HG03108 (cell line): ENCODE measurements around the gene FGD1.

ENCODE experiments used
- ATAC-seq: cut with Tn5 transposase; IDR thresholded peaks from one replicate; pipeline ENCODE4 v1.9.1; 2021; ENCODE audit warnings: moderate library complexity; ENCODE audit not compliant: unreplicated experiment

Gene FGD1

DNA sequence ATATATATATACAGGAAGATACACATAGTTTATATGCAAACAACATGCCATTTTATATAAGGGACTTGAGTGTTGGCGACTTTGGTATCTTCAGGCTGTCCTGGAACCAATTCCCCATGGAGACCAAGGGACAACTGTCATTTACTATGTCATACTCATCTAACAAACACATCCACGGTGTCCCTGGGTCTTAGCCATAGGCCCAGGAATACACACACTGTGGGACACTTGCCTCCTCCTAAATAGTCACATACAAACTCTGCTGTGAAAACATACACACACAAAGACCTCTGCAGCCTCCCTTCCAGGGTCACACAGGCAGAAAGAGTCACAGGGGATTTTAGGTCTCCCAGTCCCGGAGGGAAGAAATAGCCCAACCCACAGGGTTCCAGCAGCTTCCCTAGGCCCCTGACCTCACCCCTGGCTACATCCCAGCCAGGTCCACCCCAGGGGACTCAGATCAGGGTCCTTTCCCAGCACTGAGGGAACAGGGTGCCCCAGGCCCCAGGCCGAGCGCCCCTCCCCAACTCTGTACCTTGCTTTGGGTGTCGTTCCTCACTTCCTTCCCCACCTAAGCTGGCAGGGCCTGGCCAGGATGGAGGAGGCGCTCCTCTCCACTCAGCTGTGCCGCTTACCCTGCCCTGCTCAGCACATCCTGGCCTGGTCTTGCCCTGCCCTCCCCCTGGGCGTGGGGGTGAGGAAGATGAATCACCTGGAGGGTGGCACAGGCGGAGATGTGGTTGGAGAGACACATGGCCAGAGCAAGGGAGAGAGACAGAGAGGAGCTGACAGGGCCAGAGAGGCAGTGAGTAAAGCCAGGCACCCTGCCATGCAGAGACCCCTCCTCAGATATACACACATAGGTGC, 21.8 kb downstream of the FGD1 start:
- no peak for ATAC-seq

DNA sequence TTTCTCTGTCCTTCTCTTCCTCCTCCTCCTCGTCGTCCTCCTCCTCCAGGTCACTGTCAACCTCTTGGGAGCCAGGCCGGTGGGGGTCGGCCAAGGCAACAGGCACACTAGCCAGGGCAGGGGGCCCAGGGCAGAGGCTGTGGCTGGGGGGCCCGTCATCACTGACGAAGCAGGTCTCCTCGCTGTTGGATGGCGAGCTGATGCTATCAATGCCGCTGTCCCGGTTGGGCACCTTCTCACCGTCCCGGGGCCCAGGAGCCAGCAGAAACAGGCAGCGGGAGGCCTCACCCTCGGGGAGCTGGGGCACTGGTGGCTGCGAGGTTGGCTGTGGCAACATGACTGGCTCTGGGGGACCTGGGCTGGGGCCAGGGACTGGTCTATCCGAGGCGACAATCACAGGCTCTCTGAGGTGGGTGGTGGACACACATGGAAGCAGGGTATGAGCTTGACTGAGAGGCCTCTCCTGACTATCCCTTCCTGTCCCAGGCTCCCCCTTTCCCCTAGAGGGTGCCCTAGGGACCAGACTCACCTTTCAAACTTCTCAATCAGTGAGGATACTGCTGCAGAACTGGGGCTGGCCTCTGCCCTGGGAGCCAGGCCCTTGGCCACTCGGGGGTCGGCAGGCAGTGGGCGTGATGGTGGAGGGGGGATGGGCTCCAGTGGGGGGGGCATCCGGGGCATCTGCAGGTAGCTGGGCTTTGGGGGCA, 25.8 kb downstream of the FGD1 start:
- ATAC-seq: no peak

DNA sequence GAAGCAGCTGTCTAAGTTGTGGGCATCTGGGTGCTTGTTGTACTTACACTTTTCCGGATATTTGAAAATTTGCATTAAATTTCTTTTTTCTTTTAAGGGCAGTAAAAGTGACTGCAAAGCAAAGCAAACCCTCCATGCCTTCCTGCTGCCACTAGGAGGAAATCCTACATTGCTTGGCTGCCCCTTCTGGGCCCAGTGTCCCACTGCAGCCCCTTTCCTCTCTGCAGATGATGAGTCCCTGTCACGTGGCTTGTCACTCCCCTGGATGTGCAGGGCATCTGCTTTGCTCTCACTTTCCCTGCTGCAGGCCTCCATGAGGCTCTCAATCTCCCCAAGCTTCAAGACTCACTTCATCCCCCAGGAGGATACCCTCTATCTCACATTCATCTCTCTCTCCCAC, 43.1 kb downstream of the FGD1 start:
- ATAC-seq: no peak

DNA sequence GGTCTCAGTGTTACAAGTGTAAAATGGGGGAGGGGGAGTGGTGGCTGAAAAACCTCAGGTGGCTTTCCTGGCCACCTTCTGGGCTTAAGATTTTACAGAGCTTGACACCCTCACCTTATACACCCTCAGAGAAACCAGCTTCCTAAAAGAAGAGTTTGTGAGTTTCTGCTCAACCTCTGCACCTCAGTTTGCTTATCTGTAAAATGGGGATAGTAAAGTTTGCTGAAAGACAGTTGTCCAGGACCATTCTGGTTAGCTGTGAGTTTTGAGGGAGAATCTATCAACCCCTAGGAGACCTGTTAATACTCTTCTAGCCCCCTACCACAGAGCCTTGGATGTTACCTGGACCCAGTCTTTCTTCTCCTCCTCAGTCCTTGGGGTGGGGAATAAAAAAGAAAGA, 46.1 kb downstream of the FGD1 start:
- no peak for ATAC-seq

DNA sequence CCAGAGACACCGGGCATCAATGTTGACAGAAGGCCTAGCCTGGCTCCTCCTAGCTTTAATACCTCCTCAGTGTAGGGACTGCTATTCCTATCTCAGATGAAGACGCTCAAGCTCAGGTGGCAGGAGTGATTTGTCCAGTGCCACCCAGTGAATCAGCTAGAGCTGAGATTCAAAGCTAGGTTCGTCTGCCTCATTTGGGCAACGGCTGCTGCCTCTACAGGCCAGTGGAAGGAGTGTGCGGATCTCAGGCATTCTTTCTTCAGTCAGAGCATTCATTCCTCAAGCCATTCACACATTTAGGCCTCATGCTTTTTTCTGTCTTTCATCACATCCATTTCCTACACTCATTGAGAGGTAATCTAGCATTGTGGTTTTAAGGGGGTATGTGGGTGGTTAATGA, 48.6 kb downstream of the FGD1 start:
- ATAC-seq: no peak

DNA sequence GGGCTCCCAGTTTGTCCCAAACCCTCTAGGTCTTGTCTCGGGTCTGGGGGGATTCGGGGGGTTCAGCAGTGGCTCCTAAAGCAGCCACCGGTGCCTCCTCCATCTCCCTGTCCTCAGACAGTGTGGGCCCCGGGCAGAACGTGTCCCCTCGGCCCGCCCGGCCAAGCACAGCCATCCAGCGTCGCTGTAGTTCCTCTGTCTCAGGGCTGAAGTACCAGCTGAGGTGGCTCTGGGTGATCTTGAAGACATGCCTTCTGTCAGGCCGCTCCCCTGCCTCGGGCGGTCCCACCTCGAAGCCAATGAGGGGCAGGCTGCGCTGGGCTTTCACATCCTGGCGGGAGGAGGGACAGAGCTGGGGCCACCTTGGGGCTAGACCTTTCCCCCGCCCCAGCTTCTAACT, 50.0 kb downstream of the FGD1 start:
- ATAC-seq: no peak

DNA sequence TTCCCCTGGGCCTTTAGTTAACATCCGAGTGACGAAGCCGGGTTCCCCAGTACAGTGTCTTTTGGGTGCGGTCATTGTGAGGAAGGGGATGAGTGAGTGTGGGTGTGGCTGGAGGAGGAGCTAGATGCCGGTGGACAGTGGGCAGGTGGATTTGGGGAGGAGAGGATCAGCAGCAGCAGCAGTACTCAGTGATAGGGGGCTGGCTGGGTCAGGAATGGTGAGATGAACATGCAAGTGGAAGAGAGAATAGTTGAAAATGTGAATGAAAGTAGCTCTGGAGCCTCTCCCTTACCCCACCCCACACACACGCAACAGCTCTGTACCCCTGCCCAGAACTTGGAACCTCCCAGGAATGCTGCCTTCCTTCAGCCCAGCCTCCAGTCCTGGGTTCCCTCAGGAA, 51.3 kb downstream of the FGD1 start:
- ATAC-seq: no peak

DNA sequence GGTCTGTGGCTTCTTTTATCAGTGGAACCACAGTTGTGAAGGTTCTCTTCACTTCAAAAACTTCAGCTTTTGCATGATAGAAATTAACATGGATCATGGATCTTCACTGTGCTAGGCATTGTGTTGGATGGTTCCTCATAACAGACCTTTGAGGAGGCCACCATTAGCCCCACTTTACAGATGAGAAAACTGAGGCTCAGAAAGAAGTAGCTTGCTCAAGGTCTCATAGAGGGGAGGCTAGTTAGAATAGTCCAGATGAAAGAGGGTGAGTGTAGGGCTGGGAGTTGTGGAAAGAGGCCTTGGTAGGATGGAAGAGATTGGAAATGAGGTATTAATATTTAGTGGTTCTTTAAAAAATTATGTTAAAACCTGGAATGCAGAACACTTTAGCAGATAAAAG, 53.2 kb downstream of the FGD1 start:
- no peak for ATAC-seq

DNA sequence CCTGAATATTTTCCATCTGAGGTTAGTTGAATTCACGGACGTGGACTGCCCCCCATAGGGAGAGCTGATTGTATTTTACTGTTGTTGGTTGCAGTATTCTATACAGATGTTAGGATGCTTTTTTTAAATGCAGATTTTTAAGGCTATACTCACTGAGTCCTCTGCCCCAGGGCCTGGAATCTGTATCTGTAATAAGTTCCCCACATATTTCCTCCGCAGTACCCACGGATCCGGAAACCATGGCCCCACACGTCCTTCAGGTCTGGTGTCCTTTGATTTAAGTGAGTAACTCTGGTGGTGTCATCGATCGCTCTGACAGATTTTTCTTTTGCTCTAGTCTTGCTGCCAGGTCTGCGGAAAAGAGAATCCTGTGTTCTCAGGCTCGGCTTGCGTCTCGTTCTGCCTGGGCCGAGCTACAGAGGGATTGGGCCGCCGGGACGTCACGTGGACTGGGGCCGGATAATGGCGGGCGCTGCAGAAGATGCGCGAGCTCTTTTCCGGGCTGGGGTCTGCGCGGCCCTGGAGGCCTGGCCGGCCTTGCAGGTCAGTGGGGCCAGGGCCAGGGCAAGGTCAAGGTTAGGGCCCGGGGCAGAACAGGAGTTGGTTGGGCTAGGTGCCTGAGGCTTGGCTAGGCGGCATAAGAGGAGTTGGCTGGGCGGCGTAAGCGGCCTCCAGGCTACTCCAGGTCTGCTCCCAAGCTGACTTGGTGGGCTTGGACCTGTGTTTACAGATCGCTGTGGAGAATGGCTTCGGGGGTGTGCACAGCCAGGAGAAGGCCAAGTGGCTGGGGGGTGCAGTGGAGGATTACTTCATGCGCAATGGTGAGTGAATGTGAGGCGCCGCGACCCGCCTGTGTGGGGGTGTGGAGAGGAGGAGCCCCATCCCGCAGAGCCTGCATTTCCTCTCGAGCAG, 55.8 kb downstream of the FGD1 start, which contains the start of gene TSR2:
TSS of gene TSR2 (plus strand) at position 445 of the 912 bp plus-strand sequence. CDS start at position 463, 18 bp downstream.
- ATAC-seq: peak; percentile 95

DNA sequence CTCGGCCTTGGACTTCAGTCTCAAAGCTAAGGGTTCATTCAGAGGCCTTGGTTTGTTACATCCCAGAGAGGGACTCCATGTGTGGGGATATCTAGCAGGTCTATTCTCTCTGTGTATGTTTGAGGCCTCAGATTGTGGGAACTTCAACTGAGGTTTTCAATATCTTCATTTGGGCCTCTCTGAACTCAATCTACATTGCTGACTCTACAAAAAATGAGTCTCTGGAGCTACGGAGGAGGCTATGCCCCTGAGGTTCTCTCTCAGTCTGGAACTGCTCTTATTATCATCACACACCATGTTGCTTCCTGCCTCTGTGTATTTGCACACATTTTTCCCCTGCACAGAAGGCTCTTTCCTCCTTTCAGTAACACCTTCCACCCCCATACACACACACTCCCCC, 60.9 kb downstream of the FGD1 start:
- no peak for ATAC-seq

DNA sequence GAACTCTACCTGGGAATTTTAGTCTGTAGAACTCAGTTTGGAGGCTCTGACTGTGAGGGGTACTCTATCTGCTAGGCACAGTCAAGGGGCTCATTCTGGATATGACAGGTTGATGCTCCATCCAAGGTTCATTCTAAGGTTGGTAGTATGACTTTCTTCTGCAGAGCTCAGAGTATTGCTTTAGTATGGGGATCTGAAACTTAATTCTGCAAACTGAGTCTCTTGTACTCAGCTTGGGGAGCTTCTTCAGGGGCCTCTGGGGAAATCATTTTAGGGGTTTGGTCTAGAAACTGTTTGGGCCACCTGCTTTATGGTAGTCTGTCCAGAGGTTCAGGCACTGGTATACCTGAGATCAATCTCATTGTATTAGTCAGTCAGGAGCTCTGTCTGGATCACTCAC, 65.5 kb downstream of the FGD1 start:
- no peak for ATAC-seq

DNA sequence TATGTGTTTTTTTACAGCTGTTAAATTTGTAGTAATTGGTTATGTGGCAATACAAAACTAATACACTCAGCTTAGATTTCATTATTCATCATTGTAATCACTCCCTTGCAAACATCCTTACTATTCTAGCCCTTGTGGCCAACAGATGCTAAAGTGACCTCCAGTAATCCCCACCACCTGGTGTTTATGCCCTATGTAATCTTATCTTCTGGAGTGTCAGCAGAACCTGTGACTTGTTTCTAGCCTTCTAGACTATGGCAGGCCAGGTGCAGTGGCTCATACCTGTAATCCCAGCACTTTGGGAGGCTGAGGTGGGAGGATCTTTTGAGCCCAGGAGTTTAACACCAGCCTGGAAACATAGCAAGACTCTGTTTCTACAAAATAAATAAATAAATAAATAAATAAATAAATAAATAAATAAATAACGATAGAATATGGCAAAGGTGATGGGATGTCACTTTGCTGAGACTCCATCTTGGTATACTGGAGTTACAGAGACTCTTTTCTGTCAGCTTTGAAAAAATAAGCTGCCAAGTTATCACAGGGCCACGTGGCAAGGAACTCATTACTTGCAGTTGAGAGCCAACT, 68.1 kb downstream of the FGD1 start:
- no peak for ATAC-seq

DNA sequence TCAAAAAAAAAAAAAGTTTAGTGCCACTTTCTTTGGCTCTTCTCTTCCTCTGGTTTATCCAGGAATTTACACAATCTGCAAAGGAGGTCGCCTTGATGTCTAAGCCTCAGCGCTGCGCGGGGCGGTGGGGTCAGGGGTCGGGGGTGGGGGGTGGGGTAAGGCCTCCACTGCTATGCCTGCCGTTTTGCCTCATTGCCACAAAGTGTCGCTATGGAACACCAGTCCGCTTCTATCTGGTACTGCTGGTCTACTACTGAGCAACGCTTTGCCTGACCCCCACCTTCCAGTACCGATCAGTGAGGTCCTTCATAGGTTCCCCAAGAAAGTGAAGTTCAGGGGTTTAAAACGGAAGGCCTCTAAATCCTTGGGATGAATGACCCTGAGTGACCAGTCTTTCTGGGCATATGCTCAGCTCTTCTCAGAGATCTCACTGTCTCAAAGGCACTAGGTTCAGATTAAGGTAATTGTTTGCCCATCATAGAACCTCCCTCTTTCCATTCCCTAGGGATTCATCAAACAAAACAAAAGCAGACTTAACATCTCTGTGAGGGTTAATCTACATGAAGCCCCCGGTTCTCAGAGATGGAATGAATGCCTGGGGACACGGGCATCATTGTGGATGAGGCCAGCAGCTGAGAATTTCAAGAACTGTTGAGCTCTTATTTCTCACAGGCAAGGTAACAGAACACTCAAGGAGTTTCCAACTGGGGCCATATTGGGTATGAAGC, 72.7 kb downstream of the FGD1 start:
- ATAC-seq: no peak

DNA sequence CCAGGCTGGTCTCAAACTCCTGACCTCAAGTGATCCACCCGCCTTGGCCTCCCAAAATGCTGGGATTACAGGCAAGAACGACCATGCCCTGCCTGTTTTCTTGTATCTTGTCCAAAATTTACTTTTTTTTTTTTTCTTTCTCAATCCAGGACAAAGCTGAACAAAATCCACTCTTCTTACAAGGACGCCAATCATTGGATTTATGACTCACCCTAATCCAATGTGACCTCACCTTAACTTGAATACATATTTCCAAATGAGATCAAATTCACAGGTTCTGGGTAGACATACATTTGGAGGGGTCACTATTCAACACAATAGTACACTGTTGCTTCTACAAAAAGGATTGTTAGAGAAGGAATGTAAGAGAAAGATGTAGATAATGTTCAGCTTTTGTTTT, 73.9 kb downstream of the FGD1 start:
- ATAC-seq: no peak

DNA sequence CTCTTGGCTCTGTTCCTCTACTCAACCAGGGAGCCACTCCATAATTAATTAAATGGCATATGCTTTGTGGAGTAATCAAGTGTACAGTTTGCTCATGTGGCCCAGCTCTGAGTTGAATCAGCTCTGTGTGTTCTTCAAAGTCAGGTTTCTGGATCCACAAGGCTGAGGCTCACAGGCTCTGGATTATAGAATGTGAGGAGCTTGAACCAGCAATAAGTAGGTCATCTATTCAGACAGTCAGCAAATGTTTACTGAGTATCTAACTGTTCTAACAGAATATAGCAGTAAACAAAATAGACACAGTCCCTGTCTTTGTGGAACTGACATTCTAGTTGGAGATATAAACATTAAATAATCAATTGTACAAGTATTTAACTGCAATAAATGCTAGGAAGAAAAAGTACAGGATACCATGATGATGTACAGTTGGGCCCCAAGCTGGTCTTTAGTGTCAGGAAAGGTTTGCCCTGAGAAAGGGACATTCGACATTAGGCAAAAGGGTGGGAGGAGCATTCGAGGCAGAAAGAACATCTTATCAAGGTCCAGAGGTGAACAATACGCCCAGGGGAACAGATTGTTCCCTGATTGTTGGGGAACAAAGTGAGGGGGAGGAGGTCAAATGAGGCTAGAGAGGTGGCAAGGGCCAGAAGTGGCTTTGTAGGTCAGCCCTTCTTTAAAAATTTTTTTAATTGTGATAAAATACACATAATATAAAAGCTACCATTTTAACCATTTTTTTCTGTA, 76.3 kb downstream of the FGD1 start:
- ATAC-seq: no peak

DNA sequence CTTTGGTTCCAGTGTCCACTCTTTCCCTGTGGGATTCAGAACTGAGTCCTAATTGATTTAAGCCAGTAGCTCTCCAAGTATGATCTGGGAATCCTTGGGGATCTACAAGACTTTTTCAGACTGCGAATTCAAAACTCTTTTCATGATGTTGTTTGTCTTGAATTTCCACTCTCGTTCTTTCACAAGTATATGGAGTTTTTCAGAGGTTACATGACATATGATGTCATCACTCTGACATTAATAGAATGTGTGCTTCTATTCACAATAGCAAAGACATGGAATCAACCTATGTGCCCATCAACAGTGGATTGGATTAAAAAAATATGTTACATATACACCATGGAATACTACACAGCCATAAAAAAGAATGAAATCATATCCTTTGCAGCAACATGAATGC, 79.1 kb downstream of the FGD1 start:
- no peak for ATAC-seq

DNA sequence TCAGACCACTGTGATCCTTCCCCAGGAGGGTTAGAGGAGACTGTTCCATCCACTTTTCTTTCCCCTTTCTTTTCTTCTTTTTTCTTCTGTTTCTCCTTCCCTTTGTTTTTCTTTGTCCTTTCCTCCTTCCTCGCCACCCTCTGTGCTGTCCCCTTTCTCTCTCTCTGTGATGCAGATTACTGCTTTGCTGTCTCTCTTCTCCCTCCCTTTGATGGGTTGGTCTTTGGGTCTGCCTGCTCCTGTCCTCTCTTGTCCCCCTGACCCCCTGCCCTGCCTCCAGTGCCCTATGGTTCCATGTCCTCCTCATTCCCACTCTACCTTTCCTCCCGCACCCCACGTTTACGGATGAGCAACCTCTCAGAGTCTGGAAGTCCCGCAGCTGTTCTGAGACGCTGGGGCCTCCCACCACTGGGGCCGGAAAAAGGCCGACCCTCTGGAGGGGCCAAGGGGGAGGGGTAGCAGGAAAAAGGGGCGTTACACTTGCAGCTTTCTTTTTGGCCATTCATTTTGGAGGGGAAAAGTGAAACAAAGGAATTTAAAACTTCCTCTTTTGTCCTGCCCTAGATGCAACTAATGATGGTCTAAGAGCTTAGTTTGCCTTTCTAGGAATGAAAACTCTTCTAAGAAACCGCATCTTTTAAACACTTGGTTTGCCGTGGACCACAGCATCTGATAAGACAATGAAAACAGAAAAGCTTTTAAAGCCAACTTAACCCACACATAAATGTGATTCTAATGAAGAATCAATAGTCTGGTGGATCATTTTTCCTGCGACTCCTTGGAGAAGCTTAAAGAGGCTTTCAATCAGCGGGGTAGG, 80.3 kb downstream of the FGD1 start:
- ATAC-seq: no peak

DNA sequence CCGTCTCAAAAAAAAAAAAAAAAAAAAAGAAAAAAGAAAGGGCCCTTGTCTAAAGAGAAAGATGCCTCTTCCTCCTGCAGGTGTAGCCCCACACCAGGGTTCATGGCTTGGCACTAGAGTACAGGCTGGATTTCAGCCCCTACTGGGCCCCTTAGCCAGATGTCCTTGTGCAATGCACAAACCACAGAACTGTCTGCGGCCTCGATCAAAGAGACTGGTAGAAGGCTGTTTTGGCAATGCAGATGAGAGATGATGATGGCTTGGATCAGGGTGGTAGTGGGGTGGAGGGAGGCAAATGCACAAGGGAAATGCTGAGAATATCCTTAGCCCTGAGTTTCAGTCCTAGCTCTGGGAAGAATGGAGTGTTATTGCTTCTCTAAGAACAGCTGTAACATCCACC, 82.3 kb downstream of the FGD1 start:
- no peak for ATAC-seq

DNA sequence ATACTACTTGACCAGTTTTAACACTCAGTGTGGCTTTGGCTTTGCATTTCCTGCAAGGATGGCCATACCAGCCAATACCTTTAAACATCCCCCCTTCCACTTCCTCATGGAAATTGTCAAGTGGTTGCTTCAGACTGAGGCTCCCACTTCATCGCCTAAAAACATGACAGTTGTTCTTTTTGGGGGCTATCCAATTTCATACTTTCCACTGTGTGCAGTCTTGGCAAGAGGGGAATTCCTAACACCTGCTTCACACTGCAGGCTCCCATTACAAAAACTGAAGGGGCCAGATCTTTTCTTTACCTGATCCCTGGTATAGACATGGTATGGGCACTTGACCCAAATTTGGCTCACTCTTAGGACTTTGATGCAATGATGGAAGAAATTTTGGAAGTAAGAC, 84.3 kb downstream of the FGD1 start:
- ATAC-seq: no peak
